ENCODE results near the gene CALR3.
"Not testable (repeated sequence)": the region's sequence is repeated elsewhere in the genome, so short reads cannot be mapped to it uniquely, and the experiment has no call there.

Gene CALR3

GRCh38 chr19:16524991-16525734 is 29.2 kb upstream of the CALR3 start:
- DNase-seq: no peak

GRCh38 chr19:16522559-16523377 is 26.8 kb upstream of the CALR3 start:
- no peak for DNase-seq

GRCh38 chr19:16521715-16522289 is 25.8 kb upstream of the CALR3 start:
- no peak for DNase-seq

GRCh38 chr19:16520986-16521624 is 25.1 kb upstream of the CALR3 start:
- no peak for DNase-seq

- DNase-seq: no peak
Observed at GRCh38 chr19:16520074-16520973, 24.4 kb upstream of the CALR3 start.

GRCh38 chr19:16519230-16519687 is 23.3 kb upstream of the CALR3 start:
- DNase-seq: no peak

GRCh38 chr19:16518483-16519229 is 22.7 kb upstream of the CALR3 start:
- no peak for DNase-seq

GRCh38 chr19:16518061-16518460 is 22.1 kb upstream of the CALR3 start:
- DNase-seq: no peak

GRCh38 chr19:16516923-16517610 is 21.1 kb upstream of the CALR3 start:
- DNase-seq: no peak

GRCh38 chr19:16516381-16516780 is 20.4 kb upstream of the CALR3 start:
- no peak for DNase-seq

- no peak for DNase-seq
Observed at GRCh38 chr19:16514383-16515019, 18.5 kb upstream of the CALR3 start.

- DNase-seq: not testable (repeated sequence)
Observed at GRCh38 chr19:16512611-16513010, 16.6 kb upstream of the CALR3 start.

GRCh38 chr19:16509141-16510061 is 13.4 kb upstream of the CALR3 start:
- DNase-seq: no peak

- DNase-seq: no peak
Observed at GRCh38 chr19:16508546-16508945, 12.6 kb upstream of the CALR3 start.

- no peak for DNase-seq
Observed at GRCh38 chr19:16506961-16507360, 11.0 kb upstream of the CALR3 start.

- not testable (repeated sequence) for DNase-seq
Observed at GRCh38 chr19:16506161-16506560, 10.2 kb upstream of the CALR3 start.

- no peak for DNase-seq
Observed at GRCh38 chr19:16504271-16504670, 8.3 kb upstream of the CALR3 start.

GRCh38 chr19:16497837-16498236 is 1.9 kb upstream of the CALR3 start:
- no peak for DNase-seq

GRCh38 chr19:16497042-16497441 is 1.1 kb upstream of the CALR3 start:
- no peak for DNase-seq
